HG02943 (cell line): ENCODE measurements around the gene BMP5.

ENCODE experiments used
- ATAC-seq: cut with Tn5 transposase; IDR thresholded peaks from one replicate; pipeline ENCODE4 v1.9.1; 2021; ENCODE audit warnings: mild to moderate bottlenecking, low read depth, moderate library complexity; ENCODE audit not compliant: unreplicated experiment

Gene BMP5

GRCh38 chr6:55877283-55877682 is 1.9 kb upstream of the BMP5 start:
- no peak for ATAC-seq

- no peak for ATAC-seq
Measured at GRCh38 chr6:55874316-55874715, 1.1 kb downstream of the BMP5 start.

GRCh38 chr6:55872866-55873265 is 2.5 kb downstream of the BMP5 start:
- ATAC-seq = no peak

- ATAC-seq = no peak
Measured at GRCh38 chr6:55870181-55870813, 5.1 kb downstream of the BMP5 start.

GRCh38 chr6:55869674-55870073 is 5.7 kb downstream of the BMP5 start:
- ATAC-seq = no peak

GRCh38 chr6:55868771-55869479 is 6.5 kb downstream of the BMP5 start:
- peak; percentile 96 for ATAC-seq

- ATAC-seq = no peak
Measured at GRCh38 chr6:55868176-55868575, 7.2 kb downstream of the BMP5 start.

- ATAC-seq = no peak
Measured at GRCh38 chr6:55866128-55866527, 9.3 kb downstream of the BMP5 start.

GRCh38 chr6:55853008-55854001 is 22.1 kb downstream of the BMP5 start:
- no peak for ATAC-seq

- no peak for ATAC-seq
Measured at GRCh38 chr6:55841341-55841740, 34.0 kb downstream of the BMP5 start.

- ATAC-seq = no peak
Measured at GRCh38 chr6:55839080-55839479, 36.3 kb downstream of the BMP5 start.

GRCh38 chr6:55836945-55837344 is 38.4 kb downstream of the BMP5 start:
- ATAC-seq = no peak

GRCh38 chr6:55836481-55836880 is 38.9 kb downstream of the BMP5 start:
- no peak for ATAC-seq

- no peak for ATAC-seq
Measured at GRCh38 chr6:55835220-55835619, 40.2 kb downstream of the BMP5 start.

- ATAC-seq = peak; percentile 79
Measured at GRCh38 chr6:55833284-55833683, 42.1 kb downstream of the BMP5 start.

- no peak for ATAC-seq
Measured at GRCh38 chr6:55827818-55828522, 47.4 kb downstream of the BMP5 start.

- no peak for ATAC-seq
Measured at GRCh38 chr6:55826941-55827340, 48.4 kb downstream of the BMP5 start.

GRCh38 chr6:55825402-55826051 is 49.9 kb downstream of the BMP5 start:
- no peak for ATAC-seq

- no peak for ATAC-seq
Measured at GRCh38 chr6:55822815-55823214, 52.6 kb downstream of the BMP5 start.

- ATAC-seq = no peak
Measured at GRCh38 chr6:55822005-55822404, 53.4 kb downstream of the BMP5 start.
